GM12872 (cell line): ENCODE results near the gene MARK4.

Experiments used
- CTCF ChIP-seq: IDR thresholded peaks from 3 replicates; pipeline ENCODE4 v1.5.1; 2011; ENCODE audit warnings: low read depth, mild to moderate bottlenecking, low read length, moderate library complexity; ENCODE audit not compliant: insufficient read depth

Gene MARK4

GRCh38 chr19:45323671-45324081, 72.6 kb downstream of the MARK4 start:
- no peak for TF ChIP-seq CTCF

GRCh38 chr19:45324349-45324907, 73.4 kb downstream of the MARK4 start:
- no peak for TF ChIP-seq CTCF

- no peak for TF ChIP-seq CTCF
Observed at GRCh38 chr19:45327404-45328143, 76.5 kb downstream of the MARK4 start.

GRCh38 chr19:45331411-45331810, 80.3 kb downstream of the MARK4 start:
- TF ChIP-seq CTCF, result no peak

GRCh38 chr19:45333609-45334303, 82.7 kb downstream of the MARK4 start:
- no peak for TF ChIP-seq CTCF

- TF ChIP-seq CTCF, result no peak
Observed at GRCh38 chr19:45336696-45337251, 85.7 kb downstream of the MARK4 start.

GRCh38 chr19:45339629-45340028, 88.6 kb downstream of the MARK4 start:
- TF ChIP-seq CTCF, result no peak
